ENCODE results near the gene PLAAT1.
A peak's percentile ranks its signal among the peaks of the same experiment; 100 is the strongest.

PLAAT1 gene

DNA sequence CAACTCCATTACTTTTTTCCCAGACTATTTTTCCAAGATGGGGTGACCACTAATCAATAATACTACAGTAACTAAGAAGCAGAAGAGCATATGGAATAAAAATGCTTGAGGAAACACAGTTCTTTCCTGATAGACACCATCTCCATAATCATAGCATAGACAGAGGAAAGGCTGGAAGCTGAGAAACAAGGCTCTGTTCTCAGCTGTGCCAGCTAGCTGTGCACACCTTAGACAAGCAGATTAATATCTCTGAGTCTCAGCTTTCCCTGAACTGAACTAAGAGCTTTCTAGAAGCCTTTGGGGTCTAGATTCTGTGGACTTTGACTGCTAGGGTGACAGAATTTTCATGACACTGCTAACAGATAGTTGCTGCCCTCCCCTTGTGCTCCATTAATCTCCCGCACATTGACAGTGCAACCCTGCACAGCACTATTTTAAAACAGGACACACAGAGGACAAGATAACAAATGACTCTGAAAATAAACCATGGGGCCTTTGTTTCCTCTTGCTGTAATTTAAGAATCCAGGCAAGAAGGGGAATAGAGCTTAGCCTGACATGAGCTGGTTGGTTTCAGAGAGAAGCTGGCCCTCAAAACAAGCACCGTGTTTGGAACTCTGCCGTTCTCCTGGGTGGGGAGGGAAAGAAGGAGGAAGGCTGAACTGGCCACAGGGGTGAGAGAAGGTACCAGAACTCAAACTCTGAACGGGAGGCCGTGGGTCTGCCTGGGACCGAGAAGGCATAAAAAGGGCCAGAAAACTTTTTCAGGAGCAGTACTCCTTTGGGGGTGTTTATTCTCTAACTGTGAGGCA, 70.1 kb downstream of the PLAAT1 start:
- DNase-seq (ENCODE audit: low read depth), result no peak
- no peak overlapping the region for H3K4me3 ChIP-seq (ENCODE audit: low read depth, low read length)
- TF ChIP-seq, protein P1, sequence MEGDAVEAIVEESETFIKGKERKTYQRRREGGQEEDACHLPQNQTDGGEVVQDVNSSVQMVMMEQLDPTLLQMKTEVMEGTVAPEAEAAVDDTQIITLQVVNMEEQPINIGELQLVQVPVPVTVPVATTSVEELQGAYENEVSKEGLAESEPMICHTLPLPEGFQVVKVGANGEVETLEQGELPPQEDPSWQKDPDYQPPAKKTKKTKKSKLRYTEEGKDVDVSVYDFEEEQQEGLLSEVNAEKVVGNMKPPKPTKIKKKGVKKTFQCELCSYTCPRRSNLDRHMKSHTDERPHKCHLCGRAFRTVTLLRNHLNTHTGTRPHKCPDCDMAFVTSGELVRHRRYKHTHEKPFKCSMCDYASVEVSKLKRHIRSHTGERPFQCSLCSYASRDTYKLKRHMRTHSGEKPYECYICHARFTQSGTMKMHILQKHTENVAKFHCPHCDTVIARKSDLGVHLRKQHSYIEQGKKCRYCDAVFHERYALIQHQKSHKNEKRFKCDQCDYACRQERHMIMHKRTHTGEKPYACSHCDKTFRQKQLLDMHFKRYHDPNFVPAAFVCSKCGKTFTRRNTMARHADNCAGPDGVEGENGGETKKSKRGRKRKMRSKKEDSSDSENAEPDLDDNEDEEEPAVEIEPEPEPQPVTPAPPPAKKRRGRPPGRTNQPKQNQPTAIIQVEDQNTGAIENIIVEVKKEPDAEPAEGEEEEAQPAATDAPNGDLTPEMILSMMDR (IDR thresholded peaks at IDR 0.05; ENCODE audit: low read depth, low read length, missing control alignments), result no peak

- DNase-seq (ENCODE audit: low read depth), result no peak
- no peak overlapping the region for H3K4me3 ChIP-seq (ENCODE audit: low read depth, low read length)
- TF ChIP-seq, protein P1 (IDR thresholded peaks at IDR 0.05; ENCODE audit: low read depth, low read length, missing control alignments), result no peak
These were observed 72.3 kb downstream of the PLAAT1 start for GRCh38 chr3:193313061-193313958.

DNA sequence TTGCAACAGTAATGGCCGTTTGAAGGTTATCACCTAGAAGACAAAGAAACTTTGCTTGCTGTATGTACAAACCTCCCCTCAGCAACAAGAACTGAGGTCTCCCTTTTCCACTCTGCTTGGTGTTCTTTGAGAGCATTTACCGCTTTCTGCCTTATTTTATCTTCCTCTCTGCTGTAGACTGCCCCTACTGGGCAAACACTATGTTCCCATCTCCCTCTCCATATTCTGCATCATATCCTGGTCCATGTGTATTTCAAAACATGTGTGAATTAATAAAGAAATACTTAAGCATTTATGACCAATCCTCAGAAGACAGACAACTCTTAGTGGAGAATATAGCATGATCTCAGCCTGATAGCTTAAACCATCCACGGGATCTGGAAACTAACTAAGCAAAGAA, 73.1 kb downstream of the PLAAT1 start:
- H3K4me3 ChIP-seq (ENCODE audit: low read depth, low read length), result no peak overlapping the region
- TF ChIP-seq, protein P1 (IDR thresholded peaks at IDR 0.05; ENCODE audit: low read depth, low read length, missing control alignments), result peak; percentile 21
- DNase-seq (ENCODE audit: low read depth), result no peak

- H3K4me3 ChIP-seq (ENCODE audit: low read depth, low read length), result no peak overlapping the region
- DNase-seq (ENCODE audit: low read depth), result no peak
- TF ChIP-seq, protein P1 (IDR thresholded peaks at IDR 0.05; ENCODE audit: low read depth, low read length, missing control alignments), result no peak
These were observed 76.8 kb downstream of the PLAAT1 start for GRCh38 chr3:193317682-193318300.
